ENCODE results near the gene TMEM203. TPM values are rescaled to one million over a fixed set of nuclear protein-coding genes. Genes with fewer than 3 reads are reported as not detected.
A peak's percentile ranks its signal among the peaks of the same experiment; 100 is the strongest.

Gene TMEM203
- polyA plus RNA-seq, 3 donors from 2014 or later, result 131 to 169 (median 142) TPM

DNA sequence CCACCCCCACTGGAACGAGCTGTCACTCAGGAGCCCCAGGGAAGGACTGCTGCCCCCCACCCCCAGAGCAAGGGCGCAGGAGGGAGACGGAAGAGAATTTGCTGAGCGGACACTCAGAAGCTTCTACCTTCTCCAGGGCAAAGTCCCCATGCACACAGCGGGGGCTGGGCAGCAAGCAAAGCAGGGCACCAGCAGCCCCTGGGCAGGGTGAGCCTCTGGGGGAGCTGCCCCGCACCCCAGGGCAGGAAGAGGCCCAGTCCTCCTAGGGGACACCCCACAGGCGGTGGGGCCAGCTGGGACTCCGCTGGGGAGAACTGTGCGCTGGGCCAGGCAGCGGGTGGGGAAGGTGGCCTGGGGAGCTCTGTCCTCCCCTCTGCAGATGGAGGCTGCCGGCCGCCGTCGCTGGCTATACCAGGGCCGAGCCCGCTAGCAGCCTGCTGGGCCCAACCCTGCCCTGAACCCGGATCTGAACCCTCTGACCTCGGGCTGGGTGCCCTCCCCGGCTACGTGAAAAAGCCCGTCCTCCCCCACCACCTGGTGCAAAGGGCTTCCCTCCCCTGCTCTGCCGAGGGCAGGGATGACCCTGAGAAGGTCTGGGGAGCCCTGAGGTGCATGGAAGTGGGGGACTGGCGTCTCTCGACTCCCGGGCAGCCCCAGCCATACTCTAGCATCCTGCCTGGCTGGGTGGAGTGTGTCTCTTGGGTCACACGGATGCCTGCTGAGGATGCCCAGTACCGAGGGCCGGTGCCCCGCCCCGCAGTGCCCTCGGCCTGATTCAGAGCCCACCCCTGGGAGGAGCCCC lies 24.7 kb upstream of the TMEM203 start:
- DNase-seq, result no peak
- H3K27me3 Mint-ChIP-seq (ENCODE audit: low read depth in 3 of 3), result peaks cover 0 to 9% (median 2%) of the 10 kb centered on the region in 3 donors
- H3K4me3 Mint-ChIP-seq, result no peak overlapping the region
- no peaks in the 10 kb centered on the region for H3K36me3 Mint-ChIP-seq
- H3K27ac Mint-ChIP-seq, result no peak overlapping the region
- no peaks in the 10 kb centered on the region for H3K9me3 Mint-ChIP-seq
- no peaks in the 10 kb centered on the region for H3K4me1 Mint-ChIP-seq

DNA sequence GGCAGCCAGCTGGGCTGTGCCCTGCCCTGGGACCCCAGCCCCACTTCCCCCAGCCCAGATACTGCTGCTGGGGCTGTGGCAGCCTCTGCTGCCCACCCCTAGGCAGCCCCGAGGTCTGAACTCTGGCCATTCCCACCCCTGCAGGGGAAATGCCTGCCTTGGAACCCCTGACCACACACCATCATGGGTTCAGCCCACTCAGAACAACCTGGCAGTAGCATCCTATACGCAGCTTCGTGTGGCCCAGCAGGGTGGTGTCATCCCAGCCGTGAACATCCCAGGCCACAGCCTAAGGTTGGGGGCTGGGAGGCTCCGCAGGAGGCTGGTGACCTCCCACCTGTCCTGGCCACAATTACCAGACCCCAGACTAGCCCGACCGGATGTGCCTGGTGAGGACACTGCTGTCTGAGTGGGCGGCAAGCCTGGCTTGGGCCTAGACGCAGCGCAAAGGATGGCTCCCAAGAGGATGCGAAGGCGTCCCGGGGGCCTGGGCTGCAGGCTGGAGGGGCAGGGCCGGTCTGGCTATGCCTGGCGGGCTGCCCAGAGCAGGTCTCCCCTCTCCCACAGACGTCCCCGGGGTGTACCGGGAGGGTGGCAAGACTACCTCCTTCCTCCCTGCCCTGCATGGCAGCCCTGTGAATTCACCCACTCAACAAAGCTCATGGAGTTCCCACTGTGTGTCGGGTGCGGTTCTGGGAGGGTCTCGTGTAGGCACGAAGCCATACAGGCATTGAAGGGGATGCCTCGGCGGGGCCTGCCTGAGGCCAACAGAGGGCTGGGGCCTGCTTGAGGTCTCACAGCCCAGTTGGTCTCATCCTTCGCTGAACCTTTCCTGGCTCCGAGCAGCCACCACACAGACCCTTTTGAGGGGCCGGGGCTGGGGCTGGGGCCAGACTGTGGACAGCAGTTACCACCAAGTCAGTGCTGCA lies 23.8 kb upstream of the TMEM203 start:
- no peak for DNase-seq
- Mint-ChIP-seq H3K4me3 (no peak overlapping the region), H3K27me3 (ENCODE audit: low read depth in 3 of 3) (peaks cover 0 to 9% (median 2%) of the 10 kb centered on the region in 3 donors), H3K36me3 (no peaks in the 10 kb centered on the region), H3K4me1 (no peaks in the 10 kb centered on the region), H3K27ac (no peak overlapping the region), H3K9me3 (no peaks in the 10 kb centered on the region)

DNA sequence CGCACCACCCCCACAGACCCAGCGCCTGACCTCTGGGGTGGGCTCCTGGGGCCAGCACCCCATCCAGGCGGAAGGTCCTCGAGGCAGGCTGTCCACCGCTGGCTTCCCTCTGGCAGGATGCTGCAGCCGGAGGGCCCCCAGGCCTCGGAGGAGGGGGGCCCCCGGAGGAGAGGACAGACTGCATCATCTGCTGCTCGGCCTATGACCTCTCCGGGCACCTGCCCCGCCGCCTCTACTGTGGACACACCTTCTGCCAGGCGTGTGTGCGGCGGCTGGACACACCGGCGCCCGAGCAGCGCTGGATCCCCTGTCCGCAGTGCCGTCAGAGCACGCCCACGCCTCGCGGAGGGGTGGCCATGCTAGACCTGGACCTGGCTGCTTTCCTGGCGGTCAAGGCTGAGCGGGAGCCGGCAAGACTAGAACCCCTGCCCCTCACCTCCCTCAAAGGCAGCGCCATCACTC lies 23.1 kb upstream of the TMEM203 start:
- Mint-ChIP-seq H3K4me1 (no peaks in the 10 kb centered on the region), H3K9me3 (no peaks in the 10 kb centered on the region), H3K27ac (no peak overlapping the region), H3K27me3 (ENCODE audit: low read depth in 3 of 3) (peaks cover 0 to 10% (median 2%) of the 10 kb centered on the region in 3 donors), H3K36me3 (no peaks in the 10 kb centered on the region), H3K4me3 (no peak overlapping the region)
- no peak for DNase-seq

DNA sequence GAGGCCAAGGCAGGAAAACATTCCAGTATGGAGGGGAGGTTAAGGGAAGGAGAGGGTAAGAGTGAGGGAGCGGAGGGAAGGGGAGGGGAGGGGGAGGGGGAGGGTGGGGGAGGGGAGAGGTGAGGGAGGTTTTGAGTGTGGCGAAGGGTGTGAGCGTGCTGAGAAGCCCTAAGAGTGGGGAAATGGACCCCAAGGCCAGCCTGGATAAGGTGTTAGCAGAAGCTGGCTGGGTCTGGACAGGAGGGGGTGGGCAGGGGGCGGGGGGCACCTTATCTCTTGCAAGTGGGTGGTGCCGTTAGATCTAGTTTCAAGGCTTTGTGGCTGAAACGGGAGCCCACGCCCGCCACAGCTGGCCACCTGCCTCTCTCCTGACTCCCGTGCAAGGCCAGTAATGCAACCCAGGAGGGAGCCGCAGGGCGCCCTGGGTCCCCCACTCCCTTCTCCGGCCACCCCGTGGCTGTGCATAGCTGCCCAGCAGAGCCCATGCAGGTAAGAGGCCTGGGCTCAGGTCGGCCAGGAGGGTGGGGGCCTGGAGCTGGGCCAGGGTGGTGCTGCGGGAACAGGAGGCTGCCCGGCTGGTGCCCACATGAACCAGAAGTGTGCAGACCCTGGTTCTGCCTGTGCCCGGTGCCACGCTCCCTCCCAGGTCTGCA lies 22.5 kb upstream of the TMEM203 start:
- Mint-ChIP-seq H3K9me3 (no peaks in the 10 kb centered on the region), H3K27ac (no peak overlapping the region), H3K4me3 (no peak overlapping the region), H3K36me3 (no peaks in the 10 kb centered on the region), H3K27me3 (ENCODE audit: low read depth in 3 of 3) (peaks cover 0 to 13% (median 5%) of the 10 kb centered on the region in 3 donors), H3K4me1 (peaks cover 0 to under 1% of the 10 kb centered on the region in 2 donors)
- DNase-seq, result no peak

DNA sequence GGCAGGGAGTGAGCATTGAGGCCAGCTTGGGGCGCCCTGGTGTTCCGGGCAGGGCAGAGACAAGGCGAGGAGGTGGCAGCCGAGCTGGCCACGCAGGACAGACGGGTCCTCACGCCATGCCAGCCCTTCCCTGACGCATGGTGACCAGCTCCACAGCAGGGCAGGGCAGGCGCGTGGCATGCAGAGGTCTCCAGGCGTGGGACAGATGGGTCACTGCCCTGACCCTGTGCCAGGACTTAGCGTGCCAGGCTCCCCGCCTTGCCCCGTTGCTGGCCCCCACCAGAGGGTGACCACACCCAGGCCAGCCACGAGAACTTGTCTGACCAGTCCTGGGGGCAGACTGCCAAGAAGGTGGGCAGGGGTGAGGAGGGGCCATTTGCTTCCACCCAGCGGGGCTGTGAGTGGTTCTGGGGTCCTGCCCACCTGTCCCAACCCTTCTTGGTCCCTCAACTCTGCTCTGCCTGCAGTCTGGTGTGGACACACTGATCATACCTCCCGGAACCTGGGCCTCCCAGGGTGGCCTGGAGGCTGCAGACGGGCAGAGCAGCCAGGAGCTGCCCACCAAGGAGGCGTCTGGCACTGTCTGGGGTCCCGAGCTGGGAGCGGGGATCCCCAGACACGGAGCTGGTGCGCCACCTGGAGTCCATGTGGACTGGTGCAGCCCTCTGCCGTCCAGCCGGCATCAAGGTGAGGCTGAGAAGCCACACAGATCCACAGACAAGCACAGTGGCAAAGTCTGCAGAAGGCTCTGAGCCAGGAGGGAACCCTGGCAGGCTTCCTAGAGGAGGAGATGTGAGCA lies 21.8 kb upstream of the TMEM203 start, which contains the start of gene RNF224:
RNF224 (plus strand) TSS at position 449 of the 799 bp plus-strand sequence. CDS start 834 bp downstream, outside the sequence.
- no peaks in the 10 kb centered on the region for H3K36me3 Mint-ChIP-seq
- DNase-seq, result peak; percentile 66 to 72 (median 71)
- peaks cover 0 to 2% of the 10 kb centered on the region in 2 donors for H3K4me1 Mint-ChIP-seq
- no peak within 1 kb of the TSS for H3K27ac Mint-ChIP-seq
- H3K27me3 Mint-ChIP-seq (ENCODE audit: low read depth in 3 of 3), result peaks cover 0 to 13% (median 7%) of the 10 kb centered on the region in 3 donors
- no peaks in the 10 kb centered on the region for H3K9me3 Mint-ChIP-seq
- H3K4me3 Mint-ChIP-seq, result no peak within 1 kb of the TSS

DNA sequence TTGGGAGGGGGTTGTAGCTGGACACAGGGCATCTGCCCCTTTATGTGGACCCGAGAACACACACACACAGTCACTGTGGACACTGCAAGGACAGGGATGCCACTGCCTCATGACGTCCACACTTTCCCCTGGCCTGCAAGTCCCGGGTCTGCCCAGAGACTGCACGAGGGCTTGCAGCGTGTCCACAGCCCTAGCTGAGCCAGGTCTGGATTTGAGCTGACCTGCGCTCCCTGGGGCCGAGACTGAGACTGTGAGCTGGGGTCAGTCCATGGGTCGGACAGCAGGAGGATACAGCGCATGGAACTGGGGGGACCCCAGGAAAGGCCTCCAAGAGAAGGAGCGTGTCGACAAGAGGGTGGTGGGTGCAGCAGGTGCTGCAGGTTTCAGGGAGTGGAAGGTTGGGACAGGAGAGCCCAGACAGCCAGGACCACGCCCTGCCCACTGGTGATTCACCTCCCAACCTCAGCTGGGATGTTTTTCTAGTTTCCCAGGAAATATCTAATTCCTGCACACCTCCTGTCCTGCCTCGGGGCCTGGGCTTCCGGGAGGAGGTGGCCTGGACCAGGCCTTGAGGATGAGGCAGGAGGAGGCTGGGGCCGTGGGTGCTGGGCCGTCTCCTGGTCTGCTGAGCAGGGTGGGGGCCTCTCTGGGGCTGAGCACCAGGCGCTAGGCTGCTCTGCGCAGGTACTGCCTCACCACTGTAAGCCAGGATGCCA lies 21.0 kb upstream of the TMEM203 start:
- H3K27me3 Mint-ChIP-seq (ENCODE audit: low read depth in 3 of 3), result peaks cover 0 to 13% (median 5%) of the 10 kb centered on the region in 3 donors
- no peak overlapping the region for H3K4me3 Mint-ChIP-seq
- no peak for DNase-seq
- peaks cover 0 to 2% of the 10 kb centered on the region in 2 donors for H3K4me1 Mint-ChIP-seq
- no peak overlapping the region for H3K27ac Mint-ChIP-seq
- H3K9me3 Mint-ChIP-seq, result no peaks in the 10 kb centered on the region
- no peaks in the 10 kb centered on the region for H3K36me3 Mint-ChIP-seq

DNA sequence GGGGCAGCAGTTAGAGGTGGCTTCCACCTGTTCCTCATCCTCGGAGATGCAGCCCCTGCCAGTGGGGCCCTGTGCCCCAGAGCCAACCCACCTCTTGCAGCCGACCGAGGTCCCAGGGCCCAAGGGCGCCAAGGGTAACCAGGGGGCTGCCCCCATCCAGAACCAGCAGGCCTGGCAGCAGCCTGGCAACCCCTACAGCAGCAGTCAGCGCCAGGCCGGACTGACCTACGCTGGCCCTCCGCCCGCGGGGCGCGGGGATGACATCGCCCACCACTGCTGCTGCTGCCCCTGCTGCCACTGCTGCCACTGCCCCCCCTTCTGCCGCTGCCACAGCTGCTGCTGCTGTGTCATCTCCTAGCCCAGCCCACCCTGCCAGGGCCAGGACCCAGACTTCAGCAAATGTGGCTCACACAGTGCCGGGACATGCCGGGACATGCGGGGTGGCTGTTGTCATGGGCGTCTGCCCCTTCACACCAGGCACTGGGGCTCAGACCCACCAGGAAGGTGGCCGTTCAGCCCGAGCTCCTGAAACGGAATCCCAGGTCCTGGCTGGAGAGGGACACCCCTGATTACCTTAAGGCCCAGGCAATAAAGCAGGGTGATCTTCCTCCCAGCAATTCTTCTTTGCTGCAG lies 20.4 kb upstream of the TMEM203 start:
- Mint-ChIP-seq H3K27me3 (ENCODE audit: low read depth in 3 of 3) (peaks cover 0 to 13% (median 5%) of the 10 kb centered on the region in 3 donors), H3K4me1 (peaks cover 0 to 2% of the 10 kb centered on the region in 2 donors), H3K4me3 (peak overlapping the region in 1 of 5 donors; percentile 55), H3K9me3 (no peaks in the 10 kb centered on the region), H3K27ac (no peak overlapping the region), H3K36me3 (no peaks in the 10 kb centered on the region)
- no peak for DNase-seq

DNA sequence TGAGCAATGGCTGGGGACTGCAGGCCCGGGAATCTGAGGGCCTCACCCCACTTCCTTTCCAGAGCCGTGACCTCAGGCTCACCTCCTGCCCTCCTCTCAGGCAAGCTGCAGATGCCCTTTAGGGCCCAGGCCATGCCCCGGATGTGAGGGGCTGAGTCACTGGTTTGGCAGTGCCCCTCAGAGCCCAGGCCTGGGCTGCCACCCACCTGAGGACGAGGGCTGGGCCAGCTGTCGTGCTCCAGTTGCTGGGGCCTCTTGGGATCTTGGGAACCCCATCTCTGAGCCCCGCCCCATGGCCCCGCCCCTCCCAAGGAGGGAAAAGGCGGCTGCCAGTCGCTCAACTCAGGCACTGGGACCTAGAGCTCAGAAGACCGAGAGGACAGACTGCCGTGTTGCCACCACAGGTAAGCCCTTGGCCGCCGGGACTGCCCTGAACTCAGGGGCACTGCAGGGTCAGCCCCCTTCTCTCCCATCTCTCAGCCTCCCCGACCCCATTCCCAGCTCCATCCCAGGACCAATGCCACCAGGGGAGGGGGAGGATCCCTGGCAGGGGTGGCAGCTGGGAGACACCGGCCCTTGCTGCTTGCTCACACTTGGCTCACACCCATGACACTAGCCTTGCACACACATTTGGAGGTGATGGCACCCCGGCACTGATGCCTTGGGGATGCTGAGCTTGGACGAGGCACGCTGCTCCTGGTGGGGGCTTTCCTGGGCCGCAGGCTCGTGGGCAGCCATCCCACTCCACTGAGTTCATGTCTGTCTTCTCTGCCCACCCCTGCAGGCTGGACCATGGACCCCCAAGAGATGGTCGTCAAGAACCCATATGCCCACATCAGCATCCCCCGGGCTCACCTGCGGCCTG lies 19.6 kb upstream of the TMEM203 start, which contains the start of gene CYSRT1:
CYSRT1 (plus strand) TSS at position 345 of the 865 bp plus-strand sequence; CDS start at position 793, 448 bp downstream.
- no peak for DNase-seq
- no peaks in the 10 kb centered on the region for H3K36me3 Mint-ChIP-seq
- H3K4me3 Mint-ChIP-seq, result peak within 1 kb of the TSS; percentile 63 to 83 (median 77)
- peaks cover 0 to 2% of the 10 kb centered on the region in 2 donors for H3K4me1 Mint-ChIP-seq
- H3K9me3 Mint-ChIP-seq, result no peaks in the 10 kb centered on the region
- peaks cover 0 to 13% (median 6%) of the 10 kb centered on the region in 3 donors for H3K27me3 Mint-ChIP-seq (ENCODE audit: low read depth in 3 of 3)
- H3K27ac Mint-ChIP-seq, result peak within 1 kb of the TSS in 4 of 6 donors; percentile 35 to 81 (median 70)

DNA sequence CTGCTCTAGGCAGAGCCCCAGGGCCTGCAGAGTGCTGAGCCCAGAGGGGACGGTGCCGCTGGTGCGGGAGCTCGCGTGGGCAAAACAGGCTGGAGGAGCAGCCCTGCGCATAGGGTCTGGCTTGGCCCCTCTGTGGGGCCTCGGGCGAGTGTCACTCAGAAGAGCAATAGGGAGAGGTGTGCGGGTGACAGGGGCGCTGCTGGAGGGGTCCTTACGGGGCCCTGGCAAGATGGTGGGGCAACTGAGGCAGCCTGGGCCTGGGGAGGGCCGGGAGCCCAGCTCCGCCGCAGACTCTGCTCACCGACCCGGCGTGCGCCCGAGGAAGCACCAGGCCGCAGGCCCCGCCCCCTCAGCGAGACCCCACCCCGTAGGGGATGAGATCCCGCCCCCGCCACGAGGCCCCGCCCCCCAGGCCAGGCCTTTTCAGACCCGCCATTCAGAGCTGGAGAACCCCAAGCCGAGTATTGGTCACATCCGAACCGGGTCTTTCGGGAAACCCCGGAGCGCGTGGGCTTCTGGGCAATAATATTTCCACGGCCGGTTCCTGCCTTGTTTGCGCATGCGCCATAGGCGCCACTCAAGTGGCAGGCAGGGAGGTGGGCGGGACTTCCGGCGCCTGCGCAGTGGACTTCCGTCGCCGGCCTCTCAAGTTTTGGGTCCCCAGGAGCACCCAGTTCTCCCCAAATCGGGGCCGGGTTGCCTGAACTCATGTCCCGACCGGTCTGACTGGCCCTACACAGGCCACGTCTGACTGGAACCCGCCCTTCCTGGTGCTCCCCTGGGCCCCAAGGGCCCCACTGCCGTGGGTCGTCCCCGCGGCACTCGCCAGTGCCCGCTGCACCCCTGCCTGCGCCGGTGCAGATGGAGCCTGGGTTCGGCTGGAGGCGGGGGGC lies 17.9 kb upstream of the TMEM203 start:
- H3K36me3 Mint-ChIP-seq, result no peaks in the 10 kb centered on the region
- peak; percentile 98 to 99 (median 99) for DNase-seq
- peak overlapping the region; percentile 66 to 83 (median 79) for H3K4me3 Mint-ChIP-seq
- peaks cover 0 to 10% (median 7%) of the 10 kb centered on the region in 3 donors for H3K27me3 Mint-ChIP-seq (ENCODE audit: low read depth in 3 of 3)
- H3K27ac Mint-ChIP-seq, result peak overlapping the region in 5 of 6 donors; percentile 37 to 85 (median 48)
- H3K4me1 Mint-ChIP-seq, result peaks cover 0 to 2% of the 10 kb centered on the region in 2 donors
- no peaks in the 10 kb centered on the region for H3K9me3 Mint-ChIP-seq
